GM10248 (cell line): ENCODE data around the gene TUBB4A.

Experiments used
- CTCF ChIA-PET: fragments of 300-600 bp; sonication (Branson Sonifier 250); formaldehyde crosslinking; extraction: SDS; loops from one replicate; lab custom pipeline; 2021; ENCODE audit warnings: antibody characterized with exemption; lab: Yijun Ruan, JAX
- POLR2A ChIA-PET: fragments of 350-650 bp; sonication (Branson Sonifier 250); formaldehyde crosslinking; extraction: SDS; loops from one replicate; lab custom pipeline; 2020; ENCODE audit warnings: antibody characterized with exemption; lab: Yijun Ruan, JAX
- DNase-seq: peaks from one replicate; pipeline ENCODE4 v3.0.0; 2012; ENCODE audit errors: extremely low spot score
- CTCF ChIP-seq: IDR thresholded peaks from 2 replicates; pipeline ENCODE4 v1.5.1; 2012; ENCODE audit warnings: mild to moderate bottlenecking, low read depth; ENCODE audit errors: extremely low read depth, missing control alignments, control extremely low read depth

The TUBB4A gene

GRCh38 chr19:6535558-6536137 is 33.5 kb upstream of the TUBB4A start:
- ChIA-PET POLR2A (interaction anchor here (0.6 to 2.8 kb wide), 15 partner anchors 8 to 321 kb away, joined by 3 to 22 read pairs (median 4); partner anchors contain the start of genes GPR108 and KHSRP), CTCF (interaction anchor here (1.1 to 3.1 kb wide), 7 partner anchors 12 to 99 kb away, joined by 3 to 15 read pairs (median 4); no protein-coding TSS in a partner anchor)
- DNase-seq = no peak
- TF ChIP-seq CTCF = no peak

GRCh38 chr19:6534451-6535093 is 32.5 kb upstream of the TUBB4A start:
- POLR2A ChIA-PET = interaction anchor here (0.5 to 2.8 kb wide), 12 partner anchors 10 to 740 kb away, joined by 3 to 22 read pairs (median 4); no protein-coding TSS in a partner anchor
- no peak for TF ChIP-seq CTCF
- no peak for DNase-seq
- CTCF ChIA-PET = interaction anchor here (1.1 to 3.1 kb wide), 3 partner anchors 12 to 99 kb away, joined by 3 to 15 read pairs (median 7); no protein-coding TSS in a partner anchor

GRCh38 chr19:6533746-6534418 is 31.8 kb upstream of the TUBB4A start:
- POLR2A ChIA-PET = interaction anchor here (0.5 to 2.5 kb wide), 7 partner anchors 10 to 1683 kb away, joined by 3 to 7 read pairs (median 3); no protein-coding TSS in a partner anchor
- DNase-seq = no peak
- no peak for TF ChIP-seq CTCF
- CTCF ChIA-PET = interaction anchor here (3.1 kb wide), 1 partner anchor 17 kb away, joined by 15 read pairs; no protein-coding TSS in a partner anchor

- no peak for TF ChIP-seq CTCF
- CTCF ChIA-PET = interaction anchor here (1.1 kb wide), 1 partner anchor 16 kb away, joined by 4 read pairs; no protein-coding TSS in a partner anchor
- DNase-seq = no peak
- POLR2A ChIA-PET = interaction anchor here (2.5 to 3.3 kb wide), 2 partner anchors 11 to 16 kb away, joined by 7 to 31 read pairs; no protein-coding TSS in a partner anchor
Observed at GRCh38 chr19:6533000-6533328, 30.9 kb upstream of the TUBB4A start.

GRCh38 chr19:6532244-6532999 is 30.3 kb upstream of the TUBB4A start:
- TF ChIP-seq CTCF = peak; percentile 11
- peak; percentile 71 for DNase-seq
- CTCF ChIA-PET = interaction anchor here (1.1 kb wide), 1 partner anchor 16 kb away, joined by 4 read pairs; no protein-coding TSS in a partner anchor
- POLR2A ChIA-PET = interaction anchor here (1.1 to 3.3 kb wide), 5 partner anchors 8 to 651 kb away, joined by 3 to 50 read pairs (median 31); no protein-coding TSS in a partner anchor
